GM19351 (cell line): ENCODE data around the gene WDR82.

Experiments used
- ATAC-seq: cut with Tn5 transposase; IDR thresholded peaks from one replicate; pipeline ENCODE4 v1.9.1; 2021; ENCODE audit warnings: mild to moderate bottlenecking, moderate library complexity; ENCODE audit not compliant: unreplicated experiment

WDR82 gene

DNA sequence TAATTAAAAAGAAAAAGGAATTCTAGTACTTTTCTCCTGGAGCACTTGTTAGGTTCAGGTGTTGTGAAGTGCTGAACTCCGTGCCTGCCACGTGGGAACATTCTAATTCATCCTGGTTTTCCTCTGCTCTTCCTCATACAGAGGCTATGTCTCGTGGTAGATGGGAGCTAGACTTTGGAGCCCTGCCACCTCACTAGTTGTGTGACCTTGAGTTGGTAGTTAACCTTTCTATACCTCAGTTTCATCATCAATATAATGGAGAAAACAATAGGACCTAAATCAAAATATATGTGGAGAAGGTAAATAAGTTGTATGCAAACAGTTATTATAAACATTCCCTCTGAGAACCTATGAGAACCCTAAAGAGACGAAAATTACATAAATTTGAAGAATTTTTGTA is 69.9 kb downstream of the WDR82 start:
- ATAC-seq = no peak

DNA sequence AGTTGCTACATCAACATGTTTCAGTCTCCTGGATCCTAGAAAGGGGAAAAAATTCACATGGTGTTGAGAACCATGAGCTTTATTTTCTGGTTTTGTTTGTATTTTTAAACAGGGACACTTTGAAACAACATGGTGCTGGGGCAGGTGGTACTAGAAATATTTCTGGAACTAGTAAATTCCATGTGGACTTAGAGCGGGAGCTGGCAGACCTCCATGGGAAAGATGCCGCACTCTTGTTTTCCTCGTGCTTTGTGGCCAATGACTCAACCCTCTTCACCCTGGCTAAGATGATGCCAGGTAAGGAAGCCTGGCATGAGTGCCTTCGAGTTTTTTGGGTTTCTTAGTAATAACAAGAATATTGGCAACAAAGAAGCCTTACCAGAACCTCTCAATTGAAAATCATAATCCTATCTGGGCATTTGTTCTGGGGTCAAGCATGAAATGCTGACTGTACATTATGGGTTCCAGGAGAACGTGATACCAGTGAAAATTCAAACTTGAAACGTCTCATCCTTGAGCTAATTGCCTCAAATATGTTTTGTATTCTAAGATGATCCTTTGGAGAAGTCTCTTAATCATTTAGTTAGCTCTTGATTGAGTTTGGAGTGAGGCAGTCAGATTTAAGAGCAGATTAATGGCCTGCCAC is 72.6 kb downstream of the WDR82 start:
- no peak for ATAC-seq
